Suprapubic skin (tissue), 3 donors: ENCODE measurements around the gene CNFN.

ENCODE experiments used
- CTCF ChIP-seq, 2 donors: fragments of 200-600 bp in 1 of 2; fragments of 450-650 bp in 1 of 2; sonication (generic) in 1 of 2; IDR thresholded peaks; one replicate each; pipeline ENCODE4 v1.5.1; 2016 to 2019; ENCODE audit warnings: antibody characterized with exemption in 2 of 2, mild to moderate bottlenecking in 1 of 2, moderate library complexity in 1 of 2
- POLR2A ChIP-seq, 2 donors: fragments of 450-650 bp; IDR thresholded peaks; one replicate each; pipeline ENCODE4 v1.6.1; 2017; ENCODE audit warnings: antibody characterized with exemption in 2 of 2, mild to moderate bottlenecking in 2 of 2, moderate library complexity in 2 of 2

GRCh38 chr19:42424345-42424707 is 34.2 kb upstream of the CNFN start:
- TF ChIP-seq CTCF (IDR thresholded peaks at IDR 0.05) (no peak), POLR2A (IDR thresholded peaks at IDR 0.05) (no peak)
